OCI-LY1 (cell line): ENCODE data around the gene AOAH.

Experiments
- H2AFZ ChIP-seq: fragments of 200-600 bp; sonication (generic), shearing (Covaris generic); 2 replicates; pipeline ENCODE4 v1.6.0; 2014; ENCODE audit warnings: antibody characterized with exemption, mild to moderate bottlenecking, low read length
- H3F3A ChIP-seq: fragments of 200-600 bp; sonication (generic), shearing (Covaris generic); 2 replicates; pipeline ENCODE4 v1.6.0; 2014; ENCODE audit warnings: mild to moderate bottlenecking, antibody characterized with exemption, low read length, moderate library complexity; ENCODE audit not compliant: insufficient read depth
- H3K27ac ChIP-seq: fragments of 200-600 bp; sonication (generic); 2 replicates; pipeline ENCODE4 v1.5.1; 2014; ENCODE audit warnings: low read length, mixed run types, mild to moderate bottlenecking, low read depth; ENCODE audit not compliant: poor library complexity, severe bottlenecking
- H3K27me3 ChIP-seq: fragments of 200-600 bp; sonication (generic); 2 replicates; pipeline ENCODE4 v1.6.0; 2014; ENCODE audit warnings: antibody characterized with exemption, mild to moderate bottlenecking, low read length, moderate library complexity; ENCODE audit not compliant: insufficient read depth
- H3K36me3 ChIP-seq: fragments of 200-600 bp; sonication (generic); 2 replicates; pipeline ENCODE4 v1.6.1; 2014; ENCODE audit warnings: mild to moderate bottlenecking, antibody characterized with exemption, low read length, moderate library complexity, mixed read lengths; ENCODE audit not compliant: insufficient read depth
- H3K4me1 ChIP-seq: fragments of 200-600 bp; sonication (generic); 2 replicates; pipeline ENCODE4 v1.5.1; 2014; ENCODE audit warnings: mild to moderate bottlenecking, low read length, moderate library complexity; ENCODE audit not compliant: insufficient read depth, severe bottlenecking
- H3K4me2 ChIP-seq: fragments of 200-600 bp; sonication (generic), shearing (Covaris generic); 2 replicates; pipeline ENCODE4 v1.6.1; 2014; ENCODE audit warnings: low read length
- H3K4me3 ChIP-seq: fragments of 200-600 bp; sonication (generic); 2 replicates; pipeline ENCODE4 v1.5.1; 2014; ENCODE audit warnings: low read length, low read depth, mild to moderate bottlenecking, mixed read lengths; ENCODE audit not compliant: poor library complexity, severe bottlenecking
- H3K79me2 ChIP-seq: fragments of 200-600 bp; shearing (Covaris generic); 2 replicates; pipeline ENCODE4 v1.6.1; 2016; ENCODE audit warnings: mixed run types, low read length, mixed read lengths; ENCODE audit not compliant: insufficient read depth
- H3K9ac ChIP-seq: fragments of 200-600 bp; sonication (generic), shearing (Covaris generic); 2 replicates; pipeline ENCODE4 v1.6.1; 2014; ENCODE audit warnings: mild to moderate bottlenecking, low read length, mixed read lengths
- H3K9me2 ChIP-seq: fragments of 200-600 bp; sonication (generic), shearing (Covaris generic); 2 replicates; pipeline ENCODE4 v1.6.1; 2014; ENCODE audit warnings: low read depth, mild to moderate bottlenecking, low read length, mixed read lengths
- H3K9me3 ChIP-seq: fragments of 200-600 bp; shearing (Covaris generic); 2 replicates; pipeline ENCODE4 v1.6.1; 2014; ENCODE audit warnings: low read length, mixed read lengths
- H4K20me1 ChIP-seq: fragments of 200-600 bp; sonication (generic), shearing (Covaris generic); 2 replicates; pipeline ENCODE4 v1.6.0; 2016; ENCODE audit warnings: mild to moderate bottlenecking, low read length; ENCODE audit not compliant: insufficient read depth
- EZH2 ChIP-seq: fragments of 200-600 bp; sonication (generic), shearing (Covaris generic); IDR thresholded peaks from 2 replicates; pipeline ENCODE4 v1.8.0; 2017; ENCODE audit warnings: borderline replicate concordance, mixed run types, mild to moderate bottlenecking, antibody characterized with exemption, low read length, moderate library complexity, mixed read lengths
- TF ChIP-seq, protein P1 (sequence below): fragments of 200-600 bp; sonication (generic), shearing (Covaris generic); IDR thresholded peaks from 2 replicates; pipeline ENCODE4 v1.5.1; 2017; ENCODE audit warnings: mild to moderate bottlenecking, antibody characterized with exemption, low read length, moderate library complexity, mixed read lengths

Gene AOAH

DNA sequence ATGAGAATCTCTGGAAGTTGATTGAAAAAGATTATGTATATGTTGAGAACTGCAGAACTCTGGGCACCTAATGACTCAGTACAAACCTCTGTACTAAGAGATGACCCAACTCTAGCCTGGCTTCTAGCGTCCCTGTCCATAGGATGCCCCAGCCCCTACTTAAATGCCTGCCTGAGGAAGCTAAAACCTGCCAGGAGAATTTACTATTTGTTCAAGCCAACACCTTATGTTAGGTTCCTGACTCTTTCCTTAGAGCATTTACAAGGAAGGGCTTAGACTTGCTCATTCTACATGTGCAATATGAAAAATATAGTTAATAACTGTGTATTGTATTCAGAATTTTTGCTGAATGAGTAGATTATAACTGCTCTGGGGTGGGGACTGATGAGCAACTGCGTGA, 37.5 kb upstream of the AOAH start:
- Histone ChIP-seq H3K79me2 (no peaks in the 10 kb centered on the region), H3K4me3 (no peak overlapping the region), H4K20me1 (no peaks in the 10 kb centered on the region), H3K4me2 (no peak overlapping the region), H3K9ac (no peak overlapping the region), H3F3A (no peaks in the 10 kb centered on the region), H3K4me1 (no peaks in the 10 kb centered on the region), H3K27ac (no peak overlapping the region), H2AFZ (no peak overlapping the region), H3K27me3 (no peaks in the 10 kb centered on the region), H3K9me3 (no peaks in the 10 kb centered on the region), H3K9me2 (no peaks in the 10 kb centered on the region), H3K36me3 (no peaks in the 10 kb centered on the region)
- TF ChIP-seq, protein P1, sequence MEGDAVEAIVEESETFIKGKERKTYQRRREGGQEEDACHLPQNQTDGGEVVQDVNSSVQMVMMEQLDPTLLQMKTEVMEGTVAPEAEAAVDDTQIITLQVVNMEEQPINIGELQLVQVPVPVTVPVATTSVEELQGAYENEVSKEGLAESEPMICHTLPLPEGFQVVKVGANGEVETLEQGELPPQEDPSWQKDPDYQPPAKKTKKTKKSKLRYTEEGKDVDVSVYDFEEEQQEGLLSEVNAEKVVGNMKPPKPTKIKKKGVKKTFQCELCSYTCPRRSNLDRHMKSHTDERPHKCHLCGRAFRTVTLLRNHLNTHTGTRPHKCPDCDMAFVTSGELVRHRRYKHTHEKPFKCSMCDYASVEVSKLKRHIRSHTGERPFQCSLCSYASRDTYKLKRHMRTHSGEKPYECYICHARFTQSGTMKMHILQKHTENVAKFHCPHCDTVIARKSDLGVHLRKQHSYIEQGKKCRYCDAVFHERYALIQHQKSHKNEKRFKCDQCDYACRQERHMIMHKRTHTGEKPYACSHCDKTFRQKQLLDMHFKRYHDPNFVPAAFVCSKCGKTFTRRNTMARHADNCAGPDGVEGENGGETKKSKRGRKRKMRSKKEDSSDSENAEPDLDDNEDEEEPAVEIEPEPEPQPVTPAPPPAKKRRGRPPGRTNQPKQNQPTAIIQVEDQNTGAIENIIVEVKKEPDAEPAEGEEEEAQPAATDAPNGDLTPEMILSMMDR, result no peak
- no peak for TF ChIP-seq EZH2

DNA sequence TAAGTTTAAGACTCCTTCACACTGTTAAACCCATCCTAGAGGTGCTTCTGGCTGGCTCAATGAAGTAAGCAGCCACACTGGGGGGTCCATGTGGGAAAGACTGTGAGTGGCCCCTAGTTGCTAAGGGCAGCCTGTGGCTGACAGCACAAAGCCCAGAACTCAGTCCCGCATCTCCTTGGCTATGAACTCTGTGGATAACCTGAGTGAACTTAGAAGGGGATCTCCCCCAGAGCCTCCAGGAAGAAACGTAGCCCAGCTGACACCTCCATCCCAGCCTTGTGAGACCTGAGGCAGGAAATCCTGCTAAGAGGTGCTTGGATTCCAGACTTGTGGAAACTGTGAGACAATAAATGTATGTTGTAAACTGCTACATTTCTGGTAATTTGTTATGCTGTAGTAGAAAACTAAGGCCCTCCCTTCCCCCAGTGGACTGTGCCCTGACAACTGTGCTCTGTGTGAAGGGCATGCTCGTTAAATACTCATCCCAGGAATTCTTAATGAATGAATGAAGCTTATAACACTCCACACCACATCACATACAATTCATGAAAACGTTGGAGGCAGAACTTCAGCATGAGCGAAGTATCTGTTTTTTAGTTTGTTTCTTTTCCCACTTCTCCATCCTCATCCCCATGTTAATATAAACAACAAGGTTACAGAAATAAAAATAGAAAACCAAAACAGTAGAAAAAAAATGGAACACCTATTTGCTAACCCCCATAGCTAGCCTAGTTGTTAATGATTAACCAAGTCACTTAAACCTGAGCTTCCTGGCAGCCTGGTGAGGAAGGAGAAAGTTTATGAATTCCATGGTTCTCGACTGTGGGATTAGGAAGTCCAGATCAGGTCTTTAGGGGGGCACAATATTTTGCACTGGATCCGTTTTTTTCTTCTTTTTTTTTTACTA, 36.8 kb upstream of the AOAH start:
- Histone ChIP-seq H3K4me3 (no peak overlapping the region), H3F3A (no peaks in the 10 kb centered on the region), H3K9me2 (no peaks in the 10 kb centered on the region), H2AFZ (no peak overlapping the region), H4K20me1 (no peaks in the 10 kb centered on the region), H3K27ac (no peak overlapping the region), H3K4me2 (no peak overlapping the region), H3K4me1 (no peaks in the 10 kb centered on the region), H3K9me3 (no peaks in the 10 kb centered on the region), H3K79me2 (no peaks in the 10 kb centered on the region), H3K27me3 (no peaks in the 10 kb centered on the region), H3K36me3 (no peaks in the 10 kb centered on the region), H3K9ac (no peak overlapping the region)
- TF ChIP-seq, protein P1, result no peak
- no peak for TF ChIP-seq EZH2

DNA sequence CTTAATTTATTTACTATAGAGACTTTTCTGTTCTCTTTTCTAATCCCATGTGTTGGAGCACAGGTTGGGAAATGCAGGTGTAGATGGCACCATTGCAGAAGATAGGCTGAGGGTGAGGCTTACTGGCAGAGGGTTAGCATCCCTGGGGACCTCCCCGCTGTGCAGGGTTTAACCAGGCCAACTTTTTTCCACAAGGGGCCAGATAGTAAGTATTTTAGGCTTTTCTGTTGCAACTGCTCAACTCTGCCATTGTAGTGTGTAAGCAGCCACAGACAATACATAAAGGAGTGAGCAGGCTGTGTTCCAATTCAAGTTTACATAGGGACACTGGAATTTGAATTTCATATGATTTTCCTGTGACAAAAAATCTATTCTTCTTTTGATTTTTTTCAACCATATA, 34.6 kb upstream of the AOAH start:
- Histone ChIP-seq H2AFZ (no peak overlapping the region), H3K79me2 (no peaks in the 10 kb centered on the region), H3F3A (no peaks in the 10 kb centered on the region), H3K27ac (no peak overlapping the region), H3K9me2 (no peaks in the 10 kb centered on the region), H3K9me3 (no peaks in the 10 kb centered on the region), H3K27me3 (no peaks in the 10 kb centered on the region), H3K4me1 (no peaks in the 10 kb centered on the region), H3K36me3 (no peaks in the 10 kb centered on the region), H4K20me1 (no peaks in the 10 kb centered on the region), H3K9ac (no peak overlapping the region), H3K4me2 (no peak overlapping the region), H3K4me3 (no peak overlapping the region)
- TF ChIP-seq EZH2, result no peak
- TF ChIP-seq, protein P1, result no peak
